SH-SY5Y (cell line): ENCODE data around the gene FGD4.

Source experiments
- GATA2 ChIP-seq: IDR thresholded peaks from 2 replicates; pipeline ENCODE4 v1.6.1; 2011; ENCODE audit warnings: mild to moderate bottlenecking, low read depth, low read length
- GATA3 ChIP-seq: IDR thresholded peaks from 2 replicates; pipeline ENCODE4 v1.6.1; 2011; ENCODE audit warnings: low read depth, mild to moderate bottlenecking, low read length, moderate library complexity

DNA sequence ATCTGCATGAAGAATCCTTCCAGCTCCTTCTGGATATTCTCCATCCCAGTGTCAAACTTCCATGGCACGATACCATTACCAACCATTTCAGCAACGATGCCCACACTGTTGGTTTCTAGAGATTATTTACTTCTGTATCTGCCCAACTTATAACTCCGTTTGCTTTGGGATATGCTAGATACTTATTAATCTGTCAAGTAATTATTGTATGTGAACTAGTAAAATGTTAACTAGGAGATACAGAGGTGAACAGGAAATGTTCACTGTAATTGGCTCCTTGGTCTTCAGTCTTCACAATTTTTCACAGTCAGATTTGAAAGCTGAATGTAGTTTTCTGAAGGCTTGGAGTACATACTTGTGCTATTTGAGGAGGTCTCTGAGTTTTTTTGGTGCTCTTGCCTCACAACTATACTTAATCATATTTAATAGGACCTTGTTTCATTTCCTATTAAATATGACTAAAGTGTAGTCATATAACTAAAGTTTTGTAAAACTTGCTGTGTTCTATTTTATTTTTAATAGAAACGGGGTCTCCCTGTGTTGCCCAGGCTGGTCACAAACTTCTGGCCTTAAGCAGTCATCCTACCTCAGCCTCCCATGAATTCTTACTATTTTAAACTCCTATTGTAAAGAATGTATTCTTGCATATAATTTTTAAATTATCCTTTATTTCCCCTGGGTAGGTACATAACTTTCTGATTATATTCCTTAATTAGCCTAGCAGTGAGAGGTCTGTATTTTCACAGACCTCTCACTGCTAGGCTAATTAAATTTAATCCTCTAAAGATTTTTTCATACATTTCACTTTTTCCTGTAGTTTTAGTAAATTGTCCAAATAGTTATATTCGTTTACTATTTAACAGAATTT, 79.7 kb downstream of the FGD4 start:
- TF ChIP-seq GATA2 = no peak
- TF ChIP-seq GATA3 = no peak
